OCI-LY3 (cell line): ENCODE measurements around the gene CAPN6.

Experiments used
- EZH2phosphoT487 ChIP-seq: fragments of 200-600 bp; shearing (Covaris generic); IDR thresholded peaks from 2 replicates; pipeline ENCODE4 v1.6.1; 2018; ENCODE audit warnings: antibody characterized with exemption, mixed run types, low read depth
- TF ChIP-seq, protein P1 (sequence below): fragments of 200-600, 300-600 bp; sonication (generic); IDR thresholded peaks from 2 replicates; pipeline ENCODE4 v1.5.1; 2014; ENCODE audit warnings: antibody characterized with exemption, low read length, low read depth

DNA sequence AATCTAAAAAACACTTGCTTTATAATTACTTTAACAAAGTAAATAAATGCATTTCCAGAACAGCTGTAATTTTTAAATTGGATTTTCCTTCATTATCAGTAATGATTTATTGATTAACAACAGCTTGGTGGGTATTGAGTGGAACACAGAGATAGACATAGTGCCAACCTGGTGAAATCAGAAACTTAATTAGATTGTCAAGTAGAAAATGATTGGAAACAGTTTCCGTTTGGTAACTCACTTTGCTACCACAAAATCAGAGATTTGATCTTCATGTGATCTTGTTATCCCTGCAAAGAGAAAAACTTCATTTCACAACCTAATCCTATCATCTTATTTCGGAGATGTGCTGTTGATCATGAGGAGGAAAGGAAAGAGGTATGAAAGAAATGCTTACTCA is 70.8 kb downstream of the CAPN6 start:
- TF ChIP-seq, protein P1, sequence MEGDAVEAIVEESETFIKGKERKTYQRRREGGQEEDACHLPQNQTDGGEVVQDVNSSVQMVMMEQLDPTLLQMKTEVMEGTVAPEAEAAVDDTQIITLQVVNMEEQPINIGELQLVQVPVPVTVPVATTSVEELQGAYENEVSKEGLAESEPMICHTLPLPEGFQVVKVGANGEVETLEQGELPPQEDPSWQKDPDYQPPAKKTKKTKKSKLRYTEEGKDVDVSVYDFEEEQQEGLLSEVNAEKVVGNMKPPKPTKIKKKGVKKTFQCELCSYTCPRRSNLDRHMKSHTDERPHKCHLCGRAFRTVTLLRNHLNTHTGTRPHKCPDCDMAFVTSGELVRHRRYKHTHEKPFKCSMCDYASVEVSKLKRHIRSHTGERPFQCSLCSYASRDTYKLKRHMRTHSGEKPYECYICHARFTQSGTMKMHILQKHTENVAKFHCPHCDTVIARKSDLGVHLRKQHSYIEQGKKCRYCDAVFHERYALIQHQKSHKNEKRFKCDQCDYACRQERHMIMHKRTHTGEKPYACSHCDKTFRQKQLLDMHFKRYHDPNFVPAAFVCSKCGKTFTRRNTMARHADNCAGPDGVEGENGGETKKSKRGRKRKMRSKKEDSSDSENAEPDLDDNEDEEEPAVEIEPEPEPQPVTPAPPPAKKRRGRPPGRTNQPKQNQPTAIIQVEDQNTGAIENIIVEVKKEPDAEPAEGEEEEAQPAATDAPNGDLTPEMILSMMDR: no peak
- TF ChIP-seq EZH2phosphoT487: no peak
